HL-60 (cell line): ENCODE results near the gene TACC3.

Experiments used
- CTCF ChIP-seq: IDR thresholded peaks from one replicate; pipeline ENCODE4 v1.5.1; 2011; ENCODE audit warnings: low read length, control low read depth, inconsistent platforms; ENCODE audit not compliant: insufficient read depth
- GABPA ChIP-seq: IDR thresholded peaks from 2 replicates; pipeline ENCODE4 v1.6.1; 2012; ENCODE audit warnings: low read depth
- POLR2AphosphoS5 ChIP-seq: IDR thresholded peaks from 2 replicates; pipeline ENCODE4 v1.6.1; 2012; ENCODE audit warnings: low read depth
- REST ChIP-seq: IDR thresholded peaks from 2 replicates; pipeline ENCODE4 v1.6.1; 2012; ENCODE audit warnings: low read depth; ENCODE audit not compliant: insufficient replicate concordance
- SPI1 ChIP-seq: IDR thresholded peaks from 2 replicates; pipeline ENCODE4 v1.6.1; 2012; ENCODE audit warnings: low read depth, mild to moderate bottlenecking, borderline replicate concordance

GRCh38 chr4:1793496-1793840 lies 72.1 kb downstream of the TACC3 start:
- no peak for TF ChIP-seq CTCF
- no peak for TF ChIP-seq POLR2AphosphoS5
- TF ChIP-seq REST: no peak
- no peak for TF ChIP-seq GABPA
- TF ChIP-seq SPI1: no peak
